IPS-NIHi11 (cell line): ENCODE measurements around the gene BRAP.
A peak's percentile ranks its signal among the peaks of the same experiment; 100 is the strongest.
"Not testable (repeated sequence)": the region's sequence is repeated elsewhere in the genome, so short reads cannot be mapped to it uniquely, and the experiment has no call there.

Source experiments
- DNase-seq: peaks from one replicate; pipeline ENCODE4 v3.0.0; 2012; ENCODE audit warnings: mixed read lengths, low spot score

BRAP gene

GRCh38 chr12:111677186-111677585 is 8.6 kb downstream of the BRAP start:
- no peak for DNase-seq

GRCh38 chr12:111673503-111673902 is 12.3 kb downstream of the BRAP start:
- DNase-seq: no peak

- DNase-seq: no peak
Observed at GRCh38 chr12:111672822-111673381, 12.9 kb downstream of the BRAP start.

- no peak for DNase-seq
Observed at GRCh38 chr12:111664961-111665865, 20.5 kb downstream of the BRAP start.

GRCh38 chr12:111664499-111664898 is 21.3 kb downstream of the BRAP start:
- DNase-seq: peak; percentile 29

GRCh38 chr12:111656016-111656415 is 29.7 kb downstream of the BRAP start:
- DNase-seq: no peak

GRCh38 chr12:111655356-111655755 is 30.4 kb downstream of the BRAP start:
- no peak for DNase-seq

- DNase-seq: no peak
Observed at GRCh38 chr12:111653596-111653995, 32.2 kb downstream of the BRAP start.

- not testable (repeated sequence) for DNase-seq
Observed at GRCh38 chr12:111652530-111652929, 33.2 kb downstream of the BRAP start.

- DNase-seq: no peak
Observed at GRCh38 chr12:111650912-111651311, 34.8 kb downstream of the BRAP start.

GRCh38 chr12:111645433-111645832 is 40.3 kb downstream of the BRAP start:
- DNase-seq: no peak

- no peak for DNase-seq
Observed at GRCh38 chr12:111643427-111643826, 42.3 kb downstream of the BRAP start.

- no peak for DNase-seq
Observed at GRCh38 chr12:111642681-111643426, 42.9 kb downstream of the BRAP start.

GRCh38 chr12:111640506-111640905 is 45.2 kb downstream of the BRAP start:
- DNase-seq: no peak

GRCh38 chr12:111638556-111638955 is 47.2 kb downstream of the BRAP start:
- DNase-seq: no peak

GRCh38 chr12:111636209-111636945 is 49.4 kb downstream of the BRAP start:
- DNase-seq: peak; percentile 78

GRCh38 chr12:111635524-111635923 is 50.2 kb downstream of the BRAP start:
- no peak for DNase-seq

GRCh38 chr12:111628505-111629260 is 57.1 kb downstream of the BRAP start:
- DNase-seq: no peak

- DNase-seq: no peak
Observed at GRCh38 chr12:111626230-111626629, 59.5 kb downstream of the BRAP start.

- peak; percentile 31 for DNase-seq
Observed at GRCh38 chr12:111624540-111624939, 61.2 kb downstream of the BRAP start.

GRCh38 chr12:111617841-111618240 is 67.9 kb downstream of the BRAP start:
- DNase-seq: not testable (repeated sequence)
